DOHH2 (cell line): ENCODE results near the gene MTURN.
A peak's percentile ranks its signal among the peaks of the same experiment; 100 is the strongest.

Source experiments
- H3F3A ChIP-seq: fragments of 200-600 bp; sonication (generic), shearing (Covaris generic); 2 replicates; pipeline ENCODE4 v1.6.0; 2016; ENCODE audit warnings: antibody characterized with exemption, mild to moderate bottlenecking; ENCODE audit not compliant: control insufficient read depth, insufficient read depth
- H3K27ac ChIP-seq: fragments of 200-600 bp; sonication (generic); 2 replicates; pipeline ENCODE4 v1.5.1; 2014; ENCODE audit warnings: low read depth, mild to moderate bottlenecking, low read length, moderate library complexity
- H3K27me3 ChIP-seq: fragments of 200-600 bp; sonication (generic); 2 replicates; pipeline ENCODE4 v1.6.1; 2014; ENCODE audit warnings: mild to moderate bottlenecking, low read length, mixed read lengths; ENCODE audit not compliant: control insufficient read depth
- H3K36me3 ChIP-seq: fragments of 200-600 bp; sonication (generic); 2 replicates; pipeline ENCODE4 v1.6.1; 2014; ENCODE audit warnings: mild to moderate bottlenecking, low read length, moderate library complexity, mixed read lengths; ENCODE audit not compliant: control insufficient read depth
- H3K4me1 ChIP-seq: fragments of 200-600 bp; sonication (generic); 2 replicates; pipeline ENCODE4 v1.6.1; 2014; ENCODE audit warnings: mild to moderate bottlenecking, low read length, mixed read lengths; ENCODE audit not compliant: control insufficient read depth
- H3K4me2 ChIP-seq: fragments of 200-600 bp; sonication (generic); 2 replicates; pipeline ENCODE4 v1.6.0; 2014; ENCODE audit warnings: mild to moderate bottlenecking, low read length, moderate library complexity
- H3K4me3 ChIP-seq: fragments of 200-600 bp; sonication (generic); 2 replicates; pipeline ENCODE4 v1.5.1; 2014; ENCODE audit warnings: mild to moderate bottlenecking, low read length, mixed read lengths
- H3K79me2 ChIP-seq: fragments of 200-600 bp; sonication (generic); 2 replicates; pipeline ENCODE4 v1.6.1; 2014; ENCODE audit warnings: mild to moderate bottlenecking, low read length, mixed read lengths; ENCODE audit not compliant: control insufficient read depth
- H3K9me2 ChIP-seq: fragments of 200-600 bp; sonication (generic); replicated peaks from 2 replicates; pipeline ENCODE4 v1.6.1; 2014; ENCODE audit warnings: mild to moderate bottlenecking, low read length, mixed read lengths; ENCODE audit not compliant: control insufficient read depth
- H3K9me3 ChIP-seq: fragments of 200-600 bp; sonication (generic); 2 replicates; pipeline ENCODE4 v1.6.1; 2014; ENCODE audit warnings: antibody characterized with exemption, low read length, mixed read lengths; ENCODE audit not compliant: control insufficient read depth, insufficient read depth
- H4K20me1 ChIP-seq: fragments of 200-600 bp; sonication (generic); 2 replicates; pipeline ENCODE4 v1.6.0; 2014; ENCODE audit warnings: low read depth, mild to moderate bottlenecking, antibody characterized with exemption, low read length, moderate library complexity; ENCODE audit not compliant: control insufficient read depth, insufficient read depth
- EZH2phosphoT487 ChIP-seq: fragments of 200-600 bp; sonication (generic); IDR thresholded peaks from 2 replicates; pipeline ENCODE4 v1.6.1; 2017; ENCODE audit warnings: borderline replicate concordance, mild to moderate bottlenecking, antibody characterized with exemption, low read length, moderate library complexity, mixed read lengths
- TF ChIP-seq, protein P1 (sequence below): fragments of 200-600 bp; sonication (generic); IDR thresholded peaks from one replicate; pipeline ENCODE4 v1.5.1; 2014; ENCODE audit warnings: antibody characterized with exemption, mild to moderate bottlenecking, low read depth, low read length; ENCODE audit not compliant: poor library complexity, severe bottlenecking

The MTURN gene

DNA sequence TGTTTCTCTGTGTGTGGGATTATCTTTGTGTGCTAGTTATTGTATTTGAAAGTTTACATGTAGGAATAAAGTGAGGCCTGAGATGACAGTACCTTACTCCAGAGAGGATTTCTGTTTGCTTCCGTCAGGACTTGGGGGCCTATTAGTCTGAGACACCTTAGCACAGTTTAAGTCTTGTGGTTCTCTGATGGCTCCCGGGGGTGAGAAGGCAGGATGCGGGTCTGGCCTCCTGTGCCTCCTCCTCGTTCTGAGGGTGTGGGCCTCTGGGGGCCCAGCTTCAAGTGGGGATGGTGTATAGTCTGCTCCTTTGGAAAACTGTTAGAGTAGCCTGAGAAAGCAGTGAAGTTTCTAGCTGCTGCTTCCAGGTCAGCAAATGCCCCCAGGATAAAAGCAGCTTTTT, 12.4 kb downstream of the MTURN start:
- Histone ChIP-seq H3K79me2 (no peaks in the 10 kb centered on the region), H3K4me1 (peaks cover 30% of the 10 kb centered on the region), H4K20me1 (no peaks in the 10 kb centered on the region), H3K9me2 (no peaks in the 10 kb centered on the region), H3K9me3 (no peaks in the 10 kb centered on the region), H3K27ac (no peak overlapping the region), H3K36me3 (no peaks in the 10 kb centered on the region), H3F3A (peaks cover 4% of the 10 kb centered on the region; the same call in 1 of the 2 replicates), H3K4me2 (0 out of 2 replicates have a peak overlapping the region, but pooled peaks have one; percentile 1), H3K4me3 (no peak overlapping the region), H3K27me3 (no peaks in the 10 kb centered on the region)
- TF ChIP-seq EZH2phosphoT487 = no peak
- TF ChIP-seq, protein P1, sequence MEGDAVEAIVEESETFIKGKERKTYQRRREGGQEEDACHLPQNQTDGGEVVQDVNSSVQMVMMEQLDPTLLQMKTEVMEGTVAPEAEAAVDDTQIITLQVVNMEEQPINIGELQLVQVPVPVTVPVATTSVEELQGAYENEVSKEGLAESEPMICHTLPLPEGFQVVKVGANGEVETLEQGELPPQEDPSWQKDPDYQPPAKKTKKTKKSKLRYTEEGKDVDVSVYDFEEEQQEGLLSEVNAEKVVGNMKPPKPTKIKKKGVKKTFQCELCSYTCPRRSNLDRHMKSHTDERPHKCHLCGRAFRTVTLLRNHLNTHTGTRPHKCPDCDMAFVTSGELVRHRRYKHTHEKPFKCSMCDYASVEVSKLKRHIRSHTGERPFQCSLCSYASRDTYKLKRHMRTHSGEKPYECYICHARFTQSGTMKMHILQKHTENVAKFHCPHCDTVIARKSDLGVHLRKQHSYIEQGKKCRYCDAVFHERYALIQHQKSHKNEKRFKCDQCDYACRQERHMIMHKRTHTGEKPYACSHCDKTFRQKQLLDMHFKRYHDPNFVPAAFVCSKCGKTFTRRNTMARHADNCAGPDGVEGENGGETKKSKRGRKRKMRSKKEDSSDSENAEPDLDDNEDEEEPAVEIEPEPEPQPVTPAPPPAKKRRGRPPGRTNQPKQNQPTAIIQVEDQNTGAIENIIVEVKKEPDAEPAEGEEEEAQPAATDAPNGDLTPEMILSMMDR = no peak

DNA sequence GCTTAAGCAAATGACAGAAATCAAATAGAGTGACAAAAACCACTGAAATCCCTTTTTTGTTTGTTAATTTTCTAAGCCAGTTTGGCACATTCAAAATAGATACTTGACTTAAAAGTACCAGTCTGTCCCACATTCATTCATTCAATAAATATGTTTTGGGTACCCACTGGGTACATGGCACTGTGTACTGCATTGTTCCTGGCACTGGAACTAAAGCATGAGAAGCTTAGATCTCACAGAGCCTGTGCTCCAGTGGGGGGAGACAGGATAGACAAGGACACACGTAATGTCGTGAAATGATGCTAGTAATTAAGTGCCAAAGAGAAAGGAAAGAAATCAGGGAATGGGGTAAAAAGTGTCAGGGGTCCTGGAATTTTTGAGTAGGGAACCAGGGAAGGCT, 13.0 kb downstream of the MTURN start:
- Histone ChIP-seq H3K9me3 (no peaks in the 10 kb centered on the region), H3K9me2 (no peaks in the 10 kb centered on the region), H3F3A (peaks cover 4% of the 10 kb centered on the region; the same call in 1 of the 2 replicates), H3K4me3 (no peak overlapping the region), H3K27me3 (no peaks in the 10 kb centered on the region), H3K36me3 (no peaks in the 10 kb centered on the region), H3K79me2 (no peaks in the 10 kb centered on the region), H4K20me1 (no peaks in the 10 kb centered on the region), H3K4me2 (no peak overlapping the region), H3K27ac (no peak overlapping the region), H3K4me1 (peaks cover 30% of the 10 kb centered on the region)
- no peak for TF ChIP-seq EZH2phosphoT487
- TF ChIP-seq, protein P1 = no peak

DNA sequence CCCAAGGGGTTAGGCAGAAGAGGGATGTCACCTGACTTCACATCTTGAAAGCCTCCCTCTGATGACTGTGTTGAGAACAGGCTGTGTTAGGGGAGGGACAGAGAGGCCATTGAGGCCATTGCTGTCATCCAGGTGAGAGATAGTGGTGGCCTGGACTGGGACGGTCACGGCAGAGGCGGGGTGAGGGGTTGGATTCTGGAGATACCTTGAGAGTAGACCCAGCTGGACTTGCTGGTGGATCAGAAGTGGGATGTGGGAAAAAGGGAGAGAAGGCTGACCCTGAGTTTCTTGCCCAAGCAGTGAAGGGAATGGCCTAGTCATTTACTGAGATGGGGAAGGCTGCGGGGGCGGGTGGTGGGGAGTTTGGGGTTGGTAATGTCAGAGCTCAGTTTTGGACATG, 13.6 kb downstream of the MTURN start:
- Histone ChIP-seq H3K4me2 (no peak overlapping the region), H3K4me3 (no peak overlapping the region), H3K9me3 (no peaks in the 10 kb centered on the region), H3K79me2 (no peaks in the 10 kb centered on the region), H3K4me1 (peaks cover 30% of the 10 kb centered on the region), H3K27ac (no peak overlapping the region), H3F3A (peaks cover 4% of the 10 kb centered on the region; the same call in 1 of the 2 replicates), H4K20me1 (no peaks in the 10 kb centered on the region), H3K9me2 (no peaks in the 10 kb centered on the region), H3K27me3 (no peaks in the 10 kb centered on the region), H3K36me3 (no peaks in the 10 kb centered on the region)
- TF ChIP-seq, protein P1 = no peak
- TF ChIP-seq EZH2phosphoT487 = no peak
